PC-9 (cell line): Measurements from ENCODE around the gene RAMP1.

Experiments
- EZH2 ChIP-seq: fragments of 200-600 bp; sonication (generic); IDR thresholded peaks from 2 replicates; pipeline ENCODE4 v1.8.0; 2017; ENCODE audit warnings: antibody characterized with exemption, low read depth
- TF ChIP-seq, protein P1 (sequence below): fragments of 200-600 bp; sonication (generic); conservative IDR thresholded peaks from 2 replicates; pipeline ENCODE4 v1.6.1; 2017; ENCODE audit warnings: mixed run types, antibody characterized with exemption, mild to moderate bottlenecking, moderate library complexity

DNA sequence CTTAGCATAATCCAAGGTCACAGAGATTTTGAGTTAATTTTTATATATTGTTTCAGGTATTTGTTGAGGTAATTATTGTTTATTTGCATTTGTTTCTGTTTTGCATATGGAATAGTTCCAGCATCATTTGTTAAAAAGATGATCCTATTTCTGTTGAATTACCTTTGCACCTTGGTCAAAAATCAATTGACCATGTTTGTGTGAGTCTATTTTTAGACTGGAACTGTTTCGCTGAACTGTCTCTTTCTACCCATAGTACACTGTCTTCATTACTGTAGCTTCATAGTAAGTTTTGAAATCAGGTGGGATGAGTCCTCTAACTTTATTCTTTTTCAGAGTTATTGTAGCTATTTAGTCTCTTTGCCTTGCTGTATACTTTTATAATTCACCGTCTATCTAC lies 28.9 kb upstream of the RAMP1 start:
- TF ChIP-seq, protein P1, sequence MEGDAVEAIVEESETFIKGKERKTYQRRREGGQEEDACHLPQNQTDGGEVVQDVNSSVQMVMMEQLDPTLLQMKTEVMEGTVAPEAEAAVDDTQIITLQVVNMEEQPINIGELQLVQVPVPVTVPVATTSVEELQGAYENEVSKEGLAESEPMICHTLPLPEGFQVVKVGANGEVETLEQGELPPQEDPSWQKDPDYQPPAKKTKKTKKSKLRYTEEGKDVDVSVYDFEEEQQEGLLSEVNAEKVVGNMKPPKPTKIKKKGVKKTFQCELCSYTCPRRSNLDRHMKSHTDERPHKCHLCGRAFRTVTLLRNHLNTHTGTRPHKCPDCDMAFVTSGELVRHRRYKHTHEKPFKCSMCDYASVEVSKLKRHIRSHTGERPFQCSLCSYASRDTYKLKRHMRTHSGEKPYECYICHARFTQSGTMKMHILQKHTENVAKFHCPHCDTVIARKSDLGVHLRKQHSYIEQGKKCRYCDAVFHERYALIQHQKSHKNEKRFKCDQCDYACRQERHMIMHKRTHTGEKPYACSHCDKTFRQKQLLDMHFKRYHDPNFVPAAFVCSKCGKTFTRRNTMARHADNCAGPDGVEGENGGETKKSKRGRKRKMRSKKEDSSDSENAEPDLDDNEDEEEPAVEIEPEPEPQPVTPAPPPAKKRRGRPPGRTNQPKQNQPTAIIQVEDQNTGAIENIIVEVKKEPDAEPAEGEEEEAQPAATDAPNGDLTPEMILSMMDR = no peak
- no peak for TF ChIP-seq EZH2
